B cell (primary cell): ENCODE measurements around the gene FAM217A. TPM values are rescaled to one million over a fixed set of nuclear protein-coding genes. Genes with fewer than 3 reads are reported as not detected.

Experiments used
- ATAC-seq: fragments of 200-7000 bp; cut with Tn5 transposase; one replicate; pipeline ENCODE4 v1.10.0; 2021; ENCODE audit warnings: low read depth, mild to moderate bottlenecking, moderate number of reproducible peaks, moderate library complexity
- CTCF ChIA-PET: fragments of 350-600 bp; sonication (Branson Sonifier 250); formaldehyde crosslinking; loops from one replicate; lab custom pipeline; 2021; ENCODE audit warnings: antibody characterized with exemption, inconsistent platforms; lab: Charles Lee
- POLR2A ChIA-PET: fragments of 350-600 bp; sonication (Branson Sonifier 250); formaldehyde crosslinking; loops from one replicate; lab custom pipeline; 2021; ENCODE audit warnings: antibody characterized with exemption; lab: Charles Lee
- DNase-seq: peaks from one replicate; pipeline ENCODE4 v3.0.0; 2013
- H2AFZ ChIP-seq: 2 replicates; pipeline ENCODE4 v1.6.1; 2012; ENCODE audit warnings: mild to moderate bottlenecking, low read depth, low read length; ENCODE audit not compliant: insufficient read depth, poor library complexity, severe bottlenecking
- H3K27ac ChIP-seq, 2 donors: 1 replicate in 1 of 2; 2 replicates in 1 of 2; pipeline ENCODE4 v1.5.1; 2012 to 2013; ENCODE audit warnings: low read length in 2 of 2, mild to moderate bottlenecking in 2 of 2, moderate library complexity in 1 of 2
- H3K27me3 ChIP-seq, 4 experiments: fragments of 200-600 bp in 1 of 4; sonication (generic) in 1 of 4; replicated peaks in 1 of 4; 1 replicate in 2 of 4; 2 replicates in 2 of 4; pipeline versions ENCODE4 v1.6.1 to v1.7.0; 2013 to 2016; ENCODE audit warnings: low read length in 3 of 4, mild to moderate bottlenecking in 2 of 4, mixed read lengths in 1 of 4, moderate library complexity in 1 of 4; ENCODE audit not compliant: insufficient read depth in 4 of 4, control insufficient read depth in 3 of 4; ENCODE audit errors: control extremely low read depth in 1 of 4
- H3K36me3 ChIP-seq, 2 experiments: replicated peaks in 1 of 2; 1 replicate in 1 of 2; 2 replicates in 1 of 2; pipeline versions ENCODE4 v1.6.1 to v1.7.1; 2013; ENCODE audit warnings: low read length in 1 of 2; ENCODE audit not compliant: insufficient read depth in 2 of 2, control insufficient read depth in 1 of 2; ENCODE audit errors: control extremely low read depth in 1 of 2, extremely low read depth in 1 of 2
- H3K4me1 ChIP-seq, 2 donors: fragments of 200-600 bp in 1 of 2; sonication (generic) in 1 of 2; 1 replicate in 1 of 2; 2 replicates in 1 of 2; pipeline versions ENCODE4 v1.5.1 to v1.6.1; 2013 to 2017; ENCODE audit warnings: low read length in 2 of 2; ENCODE audit not compliant: control insufficient read depth in 2 of 2, insufficient read depth in 2 of 2
- H3K4me2 ChIP-seq: replicated peaks from 2 replicates; pipeline ENCODE3; 2012; ENCODE audit warnings: mild to moderate bottlenecking, low read depth, low read length; ENCODE audit not compliant: poor library complexity, severe bottlenecking
- H3K4me3 ChIP-seq, 5 experiments: fragments of 200-600 bp in 1 of 5; sonication (generic) in 1 of 5; 1 replicate in 3 of 5; 2 replicates in 2 of 5; pipeline versions ENCODE4 v1.5.1 to v1.7.0; 2011 to 2016; ENCODE audit warnings: low read length in 4 of 5, mild to moderate bottlenecking in 4 of 5, low read depth in 2 of 5, control low read depth in 1 of 5, moderate library complexity in 1 of 5; ENCODE audit not compliant: insufficient read depth in 1 of 5; ENCODE audit errors: control extremely low read depth in 1 of 5, extremely low read depth in 1 of 5
- H3K79me2 ChIP-seq: fragments of 200-600 bp; sonication (generic); one replicate; pipeline ENCODE4 v1.6.0; 2016; ENCODE audit warnings: low read length; ENCODE audit not compliant: control insufficient read depth, insufficient read depth
- H3K9ac ChIP-seq: fragments of 200-600 bp; sonication (generic); 2 replicates; pipeline ENCODE4 v1.6.1; 2017; ENCODE audit warnings: mild to moderate bottlenecking, low read length, moderate library complexity
- H3K9me3 ChIP-seq, 3 donors: one replicate each; pipeline versions ENCODE4 v1.6.1 to v1.7.1; 2013; ENCODE audit warnings: low read length in 2 of 3; ENCODE audit not compliant: control insufficient read depth in 2 of 3, insufficient read depth in 1 of 3; ENCODE audit errors: control extremely low read depth in 1 of 3
- H4K20me1 ChIP-seq: 2 replicates; pipeline ENCODE4 v1.6.0; 2012; ENCODE audit warnings: mild to moderate bottlenecking, low read length; ENCODE audit not compliant: insufficient read depth, control insufficient read depth, poor library complexity, severe bottlenecking
- H3K27ac Mint-ChIP-seq: one replicate; pipeline ENCODE4 v1.8.0; 2021; ENCODE audit warnings: mixed read lengths
- H3K27me3 Mint-ChIP-seq: one replicate; pipeline ENCODE4 v1.8.0; 2021; ENCODE audit warnings: mixed read lengths
- H3K4me1 Mint-ChIP-seq: one replicate; pipeline ENCODE4 v1.8.0; 2021; ENCODE audit warnings: mixed read lengths
- H3K4me3 Mint-ChIP-seq: one replicate; pipeline ENCODE4 v1.8.0; 2021; ENCODE audit warnings: mixed read lengths
- H3K9me3 Mint-ChIP-seq: one replicate; pipeline ENCODE4 v1.8.0; 2022; ENCODE audit warnings: mixed read lengths; ENCODE audit not compliant: insufficient read depth
- CTCF ChIP-seq: fragments of 200-600 bp; IDR thresholded peaks from one replicate; pipeline ENCODE4 v1.8.0; 2022; ENCODE audit warnings: antibody characterized with exemption, mild to moderate bottlenecking
- EZH2 ChIP-seq: IDR thresholded peaks from 2 replicates; pipeline ENCODE4 v1.6.1; 2012; ENCODE audit warnings: borderline replicate concordance, low read depth, mild to moderate bottlenecking, moderate library complexity, low read length; ENCODE audit not compliant: insufficient read depth, poor library complexity, severe bottlenecking
- WGBS: methylation state at CpG from one replicate; pipeline ENCODE4 v1.1.5; 2013; ENCODE audit warnings: missing lambda C conversion rate; ENCODE audit not compliant: insufficient coverage; 5-methylcytosine and 5-hydroxymethylcytosine counted together
- intact Hi-C: fragments of 100-400 bp; cut with micrococcal nuclease; formaldehyde crosslinking; loops from one replicate; pipeline ENCODE4 v1.10.0; 2022
- polyA plus RNA-seq: library from polyadenylated mRNA; depleted of rRNA; stranded (reverse); fragments of >200 nt; gene quantifications from 2 replicates; pipeline ENCODE4 v1.2.3, GENCODE V29; 2012
- total RNA-seq, 2 donors: library from RNA; stranded (reverse); fragments of 120-200 nt in 1 of 2; gene quantifications; 1 replicate in 1 of 2; 2 replicates in 1 of 2; pipeline versions ENCODE4 v1.2.3 to v1.2.4, GENCODE V29; 2013 to 2022

The FAM217A gene
- total and polyA plus RNA-seq, 2 donors (not counting 1 experiment from before 2014, with no cell fraction given): not detected

GRCh38 chr6:4084444-4085331 lies 5.8 kb upstream of the FAM217A start:
- Histone ChIP-seq H3K4me1 (no peaks in the 10 kb centered on the region), H3K9ac (no peak overlapping the region), H3K4me3 (no peak overlapping the region), H3K36me3 (no peaks in the 10 kb centered on the region), H3K79me2 (no peaks in the 10 kb centered on the region), H3K27ac (no peak overlapping the region), H2AFZ (no peak overlapping the region), H3K4me2 (no peak overlapping the region), H4K20me1 (no peaks in the 10 kb centered on the region), H3K27me3 (no peaks in the 10 kb centered on the region), H3K9me3 (no peaks in the 10 kb centered on the region)
- no peak overlapping the region for H3K4me3 Mint-ChIP-seq
- 91% methylated on average over 1 of the region's 9 CpGs for WGBS
- CTCF ChIA-PET: interaction anchor here (0.6 kb wide), 1 partner anchor 1446 kb away, joined by 3 read pairs; no protein-coding TSS in a partner anchor
- intact Hi-C loops: no loop called here
- no peak for TF ChIP-seq EZH2
- TF ChIP-seq CTCF: no peak
- POLR2A ChIA-PET: no interaction called here
- H3K27me3 Mint-ChIP-seq: peaks cover 3% of the 10 kb centered on the region
- no peaks in the 10 kb centered on the region for H3K9me3 Mint-ChIP-seq
- H3K27ac Mint-ChIP-seq: no peak overlapping the region
- no peaks in the 10 kb centered on the region for H3K4me1 Mint-ChIP-seq
- ATAC-seq: no peak
- DNase-seq: no peak
